Breast epithelium (tissue), 4 donors: ENCODE data around the gene MYO1B. TPM values are rescaled to one million over a fixed set of nuclear protein-coding genes. Genes with fewer than 3 reads are reported as not detected.

Source experiments
- DNase-seq, 2 donors: peaks; one replicate each; pipeline ENCODE4 v3.0.0-alpha.2; 2019; ENCODE audit warnings: low spot score in 2 of 2
- H3K27ac ChIP-seq, 2 donors: fragments of 200-600 bp; sonication (generic) in 1 of 2; one replicate each; pipeline ENCODE4 v1.5.1; 2016 to 2019; ENCODE audit warnings: mild to moderate bottlenecking in 1 of 2
- H3K27me3 ChIP-seq, 2 donors: fragments of 200-600 bp; sonication (generic) in 1 of 2; one replicate each; pipeline versions ENCODE4 v1.5.1 to v1.6.0; 2017 to 2019; ENCODE audit warnings: control low read depth in 1 of 2, mild to moderate bottlenecking in 1 of 2
- H3K36me3 ChIP-seq: fragments of 200-600 bp; one replicate; pipeline ENCODE4 v1.5.1; 2019
- H3K4me1 ChIP-seq, 2 donors: fragments of 200-600 bp; sonication (generic); one replicate each; pipeline ENCODE4 v1.5.1; 2016 to 2019; ENCODE audit warnings: control low read depth in 1 of 2
- H3K4me3 ChIP-seq, 3 donors: fragments of 200-600 bp; sonication (generic); 1 replicate in 2 of 3; 2 replicates in 1 of 3; pipeline ENCODE4 v1.5.1; 2016 to 2019; ENCODE audit warnings: mild to moderate bottlenecking in 3 of 3, moderate library complexity in 2 of 3
- H3K9me3 ChIP-seq, 2 donors: fragments of 200-600 bp; sonication (generic) in 1 of 2; one replicate each; pipeline ENCODE4 v1.5.1; 2016 to 2019; ENCODE audit warnings: control low read depth in 1 of 2
- POLR2A ChIP-seq: fragments of 450-650 bp; IDR thresholded peaks from one replicate; pipeline ENCODE4 v1.6.1; 2016; ENCODE audit warnings: antibody characterized with exemption, mild to moderate bottlenecking, moderate library complexity
- POLR2AphosphoS5 ChIP-seq, 3 donors: sonication (generic); formaldehyde crosslinking; IDR thresholded peaks; one replicate each; pipeline ENCODE4 v1.6.1; 2017; ENCODE audit warnings: antibody characterized with exemption in 3 of 3
- intact Hi-C: fragments of 100-400 bp; cut with DNase I; formaldehyde crosslinking; loops from one replicate; pipeline ENCODE4 v1.15.1; 2023; ENCODE audit warnings: low total_unique reads
- total RNA-seq, 3 donors: library from RNA; depleted of rRNA; stranded (reverse); fragments of >200 nt; gene quantifications; one replicate each; pipeline ENCODE4 v1.1.0, GENCODE V29; 2016
- TF ChIP-seq, protein P1 (sequence below), 3 donors: fragments of 450-650 bp; IDR thresholded peaks; one replicate each; pipeline ENCODE4 v1.5.1; 2016 to 2017; ENCODE audit warnings: antibody characterized with exemption in 3 of 3, mild to moderate bottlenecking in 3 of 3, moderate library complexity in 3 of 3

The MYO1B gene
- total RNA-seq, 3 donors from 2014 or later, result 34.1 to 73.9 (median 63.9) TPM

DNA sequence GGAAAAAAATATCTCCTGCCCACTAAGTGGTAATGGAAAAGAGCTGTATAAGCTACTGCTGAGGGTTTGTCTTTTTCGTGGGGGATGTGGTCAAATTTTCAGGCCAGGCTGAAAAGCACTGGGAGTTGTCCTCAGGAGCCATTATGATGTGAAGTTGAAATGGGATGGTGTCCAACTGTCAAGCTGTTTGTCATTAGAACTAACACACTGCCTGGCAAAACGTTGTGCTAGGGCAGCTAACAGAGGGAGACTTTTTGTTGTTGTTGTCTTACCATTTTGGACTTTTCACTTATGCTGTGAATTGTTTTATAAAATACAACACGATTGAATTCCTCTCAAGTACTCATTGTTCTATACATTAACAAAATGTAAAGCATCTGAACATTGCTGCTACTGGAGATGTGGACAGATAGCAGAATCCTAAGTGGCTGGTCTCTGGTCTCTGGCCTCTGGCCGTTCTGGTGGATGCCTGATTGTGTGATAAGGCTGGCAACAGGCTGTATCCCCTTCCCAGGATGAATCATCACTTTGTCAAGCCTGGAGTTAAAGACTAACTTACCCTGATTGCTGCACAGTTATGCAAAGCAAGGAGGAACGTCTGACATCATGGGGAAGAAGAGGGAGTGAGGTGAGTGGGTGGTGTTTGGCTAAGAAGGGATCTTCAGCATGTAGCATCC, 2.3 kb downstream of the MYO1B start:
- peak overlapping the region in 2 of 3 donors; percentile 91 for H3K4me3 ChIP-seq
- H3K36me3 ChIP-seq, result no peaks in the 10 kb centered on the region
- H3K4me1 ChIP-seq, result peaks cover 0 to 12% of the 10 kb centered on the region in 2 donors
- no peaks in the 10 kb centered on the region for H3K9me3 ChIP-seq
- DNase-seq, result no peak
- H3K27ac ChIP-seq, result peak overlapping the region; percentile 75 to 82
- no peaks in the 10 kb centered on the region for H3K27me3 ChIP-seq
- intact Hi-C loops, result no loop called here
- peak in 2 of 3 donors; percentile 13 to 48 for TF ChIP-seq POLR2AphosphoS5 (IDR thresholded peaks at IDR 0.05)
- TF ChIP-seq, protein P1, sequence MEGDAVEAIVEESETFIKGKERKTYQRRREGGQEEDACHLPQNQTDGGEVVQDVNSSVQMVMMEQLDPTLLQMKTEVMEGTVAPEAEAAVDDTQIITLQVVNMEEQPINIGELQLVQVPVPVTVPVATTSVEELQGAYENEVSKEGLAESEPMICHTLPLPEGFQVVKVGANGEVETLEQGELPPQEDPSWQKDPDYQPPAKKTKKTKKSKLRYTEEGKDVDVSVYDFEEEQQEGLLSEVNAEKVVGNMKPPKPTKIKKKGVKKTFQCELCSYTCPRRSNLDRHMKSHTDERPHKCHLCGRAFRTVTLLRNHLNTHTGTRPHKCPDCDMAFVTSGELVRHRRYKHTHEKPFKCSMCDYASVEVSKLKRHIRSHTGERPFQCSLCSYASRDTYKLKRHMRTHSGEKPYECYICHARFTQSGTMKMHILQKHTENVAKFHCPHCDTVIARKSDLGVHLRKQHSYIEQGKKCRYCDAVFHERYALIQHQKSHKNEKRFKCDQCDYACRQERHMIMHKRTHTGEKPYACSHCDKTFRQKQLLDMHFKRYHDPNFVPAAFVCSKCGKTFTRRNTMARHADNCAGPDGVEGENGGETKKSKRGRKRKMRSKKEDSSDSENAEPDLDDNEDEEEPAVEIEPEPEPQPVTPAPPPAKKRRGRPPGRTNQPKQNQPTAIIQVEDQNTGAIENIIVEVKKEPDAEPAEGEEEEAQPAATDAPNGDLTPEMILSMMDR (IDR thresholded peaks at IDR 0.05), result no peak

DNA sequence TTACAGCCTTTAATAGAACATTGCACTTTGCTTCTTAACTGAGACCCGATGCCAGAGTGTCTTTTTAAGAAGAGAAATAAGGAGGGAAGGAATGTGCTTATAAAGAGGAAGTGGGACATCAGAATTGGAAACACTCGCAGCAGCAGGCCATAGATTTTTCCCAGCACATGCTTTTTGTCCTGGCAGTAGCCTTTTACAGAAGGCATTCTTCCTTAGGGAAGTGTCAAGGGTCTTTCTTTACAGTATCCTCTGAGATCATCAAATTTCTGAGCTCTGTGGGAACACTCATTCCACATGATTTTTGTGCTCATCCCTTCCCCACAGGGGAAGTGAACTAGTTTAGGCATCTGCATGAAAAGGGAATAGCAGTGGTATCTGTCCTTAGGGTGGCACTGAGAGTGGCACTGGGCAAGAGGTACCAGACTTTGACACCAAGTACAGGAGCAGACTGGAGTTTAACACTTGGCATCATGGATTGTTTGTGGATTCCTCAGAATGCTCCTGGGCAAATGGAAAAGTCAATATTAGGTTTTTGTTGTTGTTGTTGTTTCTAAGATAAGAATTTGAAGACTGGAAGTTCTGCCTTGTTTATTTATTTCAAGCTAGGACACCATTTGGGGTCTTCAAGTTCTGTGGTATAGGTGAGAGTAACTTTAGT, 4.1 kb downstream of the MYO1B start:
- peaks cover 0 to 12% of the 10 kb centered on the region in 2 donors for H3K4me1 ChIP-seq
- H3K9me3 ChIP-seq, result no peaks in the 10 kb centered on the region
- intact Hi-C loops, result no loop called here
- peak overlapping the region in 1 of 2 donors; percentile 20 for H3K27ac ChIP-seq
- H3K4me3 ChIP-seq, result no peak overlapping the region
- TF ChIP-seq POLR2AphosphoS5 (IDR thresholded peaks at IDR 0.05) (no peak), POLR2A (no peak)
- TF ChIP-seq, protein P1 (IDR thresholded peaks at IDR 0.05), result no peak
- no peaks in the 10 kb centered on the region for H3K36me3 ChIP-seq
- no peak for DNase-seq
- H3K27me3 ChIP-seq, result no peaks in the 10 kb centered on the region

DNA sequence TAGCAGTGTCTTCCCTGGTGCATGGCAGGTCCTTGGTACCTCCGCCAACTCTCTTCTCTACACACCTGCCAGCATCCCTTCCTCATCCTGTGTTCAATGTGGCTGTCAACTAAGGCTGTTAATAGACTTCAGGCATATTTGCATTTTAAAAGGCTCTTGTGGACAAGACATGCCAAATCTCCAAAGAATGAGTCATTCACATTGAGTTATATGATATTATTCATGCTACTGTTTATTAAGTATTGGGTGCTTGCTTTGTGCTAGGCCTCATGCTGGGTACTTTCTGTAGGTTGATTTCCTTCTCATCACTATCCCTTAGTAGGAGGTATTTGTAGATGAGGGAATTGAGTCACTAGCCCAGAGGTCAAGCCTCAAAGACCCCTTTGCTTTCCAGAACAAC, 5.2 kb downstream of the MYO1B start:
- intact Hi-C loops, result no loop called here
- H3K4me1 ChIP-seq, result peaks cover 0 to 12% of the 10 kb centered on the region in 2 donors

DNA sequence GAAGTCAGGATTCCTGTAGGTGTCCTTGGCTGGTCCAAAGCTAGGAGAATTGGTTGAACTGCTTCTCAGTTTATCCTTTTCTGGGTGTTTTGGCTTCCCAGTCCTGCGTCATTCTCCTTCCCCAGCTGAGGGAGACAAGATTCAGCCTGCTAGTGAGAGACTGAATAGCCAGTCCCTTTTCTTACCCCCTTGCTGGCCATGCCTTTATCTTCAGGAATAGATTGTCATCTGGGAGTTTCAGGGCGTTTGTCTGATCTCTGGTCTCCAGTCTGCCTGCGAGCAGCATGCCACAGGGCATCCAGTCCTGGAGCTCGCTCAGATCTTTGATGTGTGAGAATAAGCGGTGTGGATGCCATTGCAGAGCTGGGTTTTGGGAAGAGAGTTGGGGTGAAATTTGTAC, 5.8 kb downstream of the MYO1B start:
- Histone ChIP-seq H3K27ac (peak overlapping the region in 1 of 2 donors; percentile 4), H3K36me3 (no peaks in the 10 kb centered on the region), H3K4me1 (peaks cover 0 to 12% of the 10 kb centered on the region in 2 donors), H3K4me3 (no peak overlapping the region), H3K27me3 (no peaks in the 10 kb centered on the region), H3K9me3 (no peaks in the 10 kb centered on the region)
- no peak for DNase-seq
- intact Hi-C loops, result no loop called here
- TF ChIP-seq POLR2A, result no peak
- no peak for TF ChIP-seq POLR2AphosphoS5 (IDR thresholded peaks at IDR 0.05)
- TF ChIP-seq, protein P1 (IDR thresholded peaks at IDR 0.05), result no peak

More for the DNA sequence above, 5.2 kb downstream of the MYO1B start:
- Histone ChIP-seq H3K36me3 (no peaks in the 10 kb centered on the region), H3K9me3 (no peaks in the 10 kb centered on the region), H3K27ac (peak overlapping the region in 1 of 2 donors; percentile 4), H3K4me3 (no peak overlapping the region), H3K27me3 (no peaks in the 10 kb centered on the region)
- TF ChIP-seq, protein P1 (IDR thresholded peaks at IDR 0.05), result no peak
- DNase-seq, result no peak

DNA sequence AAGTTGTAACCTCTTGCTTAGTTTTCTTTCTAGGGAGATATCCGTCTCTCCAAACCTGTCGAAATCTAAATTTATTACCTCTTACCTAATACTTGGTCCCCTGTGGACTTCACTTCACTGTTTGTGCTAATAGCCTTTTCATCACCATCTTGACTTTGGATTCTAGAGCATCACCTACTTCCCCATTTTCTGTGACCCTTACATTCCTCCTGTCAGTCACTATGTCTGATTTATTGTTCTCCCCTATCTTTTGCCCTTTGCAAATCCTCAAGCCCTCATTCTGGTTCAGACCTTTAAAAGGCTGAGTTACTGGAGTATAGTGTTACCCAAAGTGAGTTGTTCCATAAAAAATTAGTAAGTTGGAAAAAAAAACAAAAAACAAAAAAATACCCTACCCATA, 7.5 kb downstream of the MYO1B start:
- H3K4me1 ChIP-seq, result peaks cover 0 to 1% of the 10 kb centered on the region in 2 donors
- intact Hi-C loops, result no loop called here
- no peaks in the 10 kb centered on the region for H3K9me3 ChIP-seq
- H3K27ac ChIP-seq, result no peak overlapping the region
- H3K27me3 ChIP-seq, result no peaks in the 10 kb centered on the region
- TF ChIP-seq, protein P1 (IDR thresholded peaks at IDR 0.05), result no peak
- no peak for TF ChIP-seq POLR2A
- no peak for TF ChIP-seq POLR2AphosphoS5 (IDR thresholded peaks at IDR 0.05)
- no peaks in the 10 kb centered on the region for H3K36me3 ChIP-seq
- H3K4me3 ChIP-seq, result no peak overlapping the region
- no peak for DNase-seq
